Measurements from ENCODE around the gene ZFAND6.

DNA sequence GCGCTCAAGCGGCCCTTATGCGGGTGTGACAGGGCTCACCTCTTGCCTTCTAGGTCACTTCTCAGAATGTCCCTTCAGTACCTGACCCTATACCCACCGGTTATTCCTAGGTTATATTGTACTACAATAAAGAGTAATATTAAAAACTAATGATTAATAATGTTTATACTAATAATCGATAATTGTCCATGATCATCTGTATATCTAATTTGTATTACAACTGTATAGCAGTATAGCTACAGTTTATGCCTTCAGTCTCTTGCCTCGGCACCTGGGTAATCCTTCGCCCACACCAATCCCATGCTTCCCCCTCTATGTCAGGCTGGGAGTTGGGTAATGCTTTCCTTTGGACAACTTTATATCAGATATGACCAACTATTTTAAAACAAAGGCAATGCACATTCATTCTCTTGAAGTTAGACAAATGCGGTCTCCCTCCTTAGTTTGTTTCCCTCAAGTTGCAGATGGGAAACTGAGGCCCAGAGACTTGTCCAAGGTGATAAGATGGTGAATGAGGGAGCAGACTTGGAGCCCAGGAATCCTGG is 96.8 kb downstream of the ZFAND6 start:
- TF ChIP-seq ESRRG (CRISPR knock-in tag; IDR thresholded peaks at IDR 0.05) = no peak
- TF ChIP-seq, protein P1, sequence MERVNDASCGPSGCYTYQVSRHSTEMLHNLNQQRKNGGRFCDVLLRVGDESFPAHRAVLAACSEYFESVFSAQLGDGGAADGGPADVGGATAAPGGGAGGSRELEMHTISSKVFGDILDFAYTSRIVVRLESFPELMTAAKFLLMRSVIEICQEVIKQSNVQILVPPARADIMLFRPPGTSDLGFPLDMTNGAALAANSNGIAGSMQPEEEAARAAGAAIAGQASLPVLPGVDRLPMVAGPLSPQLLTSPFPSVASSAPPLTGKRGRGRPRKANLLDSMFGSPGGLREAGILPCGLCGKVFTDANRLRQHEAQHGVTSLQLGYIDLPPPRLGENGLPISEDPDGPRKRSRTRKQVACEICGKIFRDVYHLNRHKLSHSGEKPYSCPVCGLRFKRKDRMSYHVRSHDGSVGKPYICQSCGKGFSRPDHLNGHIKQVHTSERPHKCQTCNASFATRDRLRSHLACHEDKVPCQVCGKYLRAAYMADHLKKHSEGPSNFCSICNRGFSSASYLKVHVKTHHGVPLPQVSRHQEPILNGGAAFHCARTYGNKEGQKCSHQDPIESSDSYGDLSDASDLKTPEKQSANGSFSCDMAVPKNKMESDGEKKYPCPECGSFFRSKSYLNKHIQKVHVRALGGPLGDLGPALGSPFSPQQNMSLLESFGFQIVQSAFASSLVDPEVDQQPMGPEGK (CRISPR knock-in tag; IDR thresholded peaks at IDR 0.05; ENCODE audit: borderline replicate concordance) = no peak
- no peak for TF ChIP-seq RARB (CRISPR knock-in tag; IDR thresholded peaks at IDR 0.05)
- TF ChIP-seq ZNF70 (CRISPR knock-in tag; IDR thresholded peaks at IDR 0.05) = no peak
- TF ChIP-seq PPARA (CRISPR knock-in tag; IDR thresholded peaks at IDR 0.05; ENCODE audit: borderline replicate concordance) = no peak
- TF ChIP-seq ZNF565 (CRISPR knock-in tag; conservative IDR thresholded peaks at IDR 0.05; ENCODE audit: low read depth) = no peak
- no peak for TF ChIP-seq GLIS3 (CRISPR knock-in tag; IDR thresholded peaks at IDR 0.05)
- no peak for TF ChIP-seq ARNTL (CRISPR knock-in tag; IDR thresholded peaks at IDR 0.05; ENCODE audit: borderline replicate concordance, low read depth)
- TF ChIP-seq, protein P2, sequence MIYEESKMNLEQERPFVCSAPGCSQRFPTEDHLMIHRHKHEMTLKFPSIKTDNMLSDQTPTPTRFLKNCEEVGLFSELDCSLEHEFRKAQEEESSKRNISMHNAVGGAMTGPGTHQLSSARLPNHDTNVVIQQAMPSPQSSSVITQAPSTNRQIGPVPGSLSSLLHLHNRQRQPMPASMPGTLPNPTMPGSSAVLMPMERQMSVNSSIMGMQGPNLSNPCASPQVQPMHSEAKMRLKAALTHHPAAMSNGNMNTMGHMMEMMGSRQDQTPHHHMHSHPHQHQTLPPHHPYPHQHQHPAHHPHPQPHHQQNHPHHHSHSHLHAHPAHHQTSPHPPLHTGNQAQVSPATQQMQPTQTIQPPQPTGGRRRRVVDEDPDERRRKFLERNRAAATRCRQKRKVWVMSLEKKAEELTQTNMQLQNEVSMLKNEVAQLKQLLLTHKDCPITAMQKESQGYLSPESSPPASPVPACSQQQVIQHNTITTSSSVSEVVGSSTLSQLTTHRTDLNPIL (CRISPR knock-in tag; IDR thresholded peaks at IDR 0.05; ENCODE audit: low read depth) = no peak
- TF ChIP-seq ZFP30 (CRISPR knock-in tag; IDR thresholded peaks at IDR 0.05) = no peak

Data from SK-N-SH treated with all-trans-retinoic acid at 6 μM for 48 hours (cell line).